Astrocyte (in vitro differentiated cells and primary cell): Measurements from ENCODE around the gene S100A11. TPM values are rescaled to one million over a fixed set of nuclear protein-coding genes. Genes with fewer than 3 reads are reported as not detected.

ENCODE experiments used
- DNase-seq: peaks from one replicate; pipeline ENCODE4 v3.0.0-alpha.2; 2010; ENCODE audit warnings: low read depth
- FAIRE-seq: peaks from 2 replicates; lab custom pipeline; 2011; peaks lifted over from hg19 to GRCh38; lab: Jason Lieb, UNC
- H2AFZ ChIP-seq: 2 replicates; pipeline ENCODE4 v1.6.0; 2012; ENCODE audit warnings: low read depth, low read length, inconsistent platforms
- H3K27ac ChIP-seq: 2 replicates; pipeline ENCODE4 v1.5.1; 2011; ENCODE audit warnings: low read depth, low read length, inconsistent platforms
- H3K27me3 ChIP-seq: 2 replicates; pipeline ENCODE4 v1.6.0; 2011; ENCODE audit warnings: low read length, inconsistent platforms; ENCODE audit not compliant: insufficient read depth
- H3K36me3 ChIP-seq: 2 replicates; pipeline ENCODE4 v1.5.1; 2011; ENCODE audit warnings: low read length, inconsistent platforms; ENCODE audit not compliant: insufficient read depth
- H3K4me1 ChIP-seq: 2 replicates; pipeline ENCODE4 v1.5.1; 2011; ENCODE audit warnings: low read length, inconsistent platforms; ENCODE audit not compliant: insufficient read depth
- H3K4me2 ChIP-seq: 2 replicates; pipeline ENCODE4 v1.6.0; 2012; ENCODE audit warnings: low read length, inconsistent platforms
- H3K4me3 ChIP-seq: 2 replicates; pipeline ENCODE4 v1.5.1; 2011; ENCODE audit warnings: low read depth, mild to moderate bottlenecking, low read length, inconsistent platforms; ENCODE audit not compliant: insufficient read depth
- H3K79me2 ChIP-seq: 2 replicates; pipeline ENCODE4 v1.6.0; 2012; ENCODE audit warnings: mild to moderate bottlenecking, low read length, inconsistent platforms; ENCODE audit not compliant: insufficient read depth
- H3K9ac ChIP-seq: 2 replicates; pipeline ENCODE4 v1.6.0; 2012; ENCODE audit warnings: mild to moderate bottlenecking, low read length, inconsistent platforms
- H3K9me3 ChIP-seq: 2 replicates; pipeline ENCODE4 v1.5.1; 2012; ENCODE audit warnings: low read depth, mild to moderate bottlenecking, low read length, inconsistent platforms; ENCODE audit not compliant: insufficient read depth
- H4K20me1 ChIP-seq: 2 replicates; pipeline ENCODE4 v1.6.0; 2012; ENCODE audit warnings: low read length, inconsistent platforms; ENCODE audit not compliant: insufficient read depth
- H3K27ac Mint-ChIP-seq: one replicate; pipeline ENCODE4 v1.8.0; 2021; ENCODE audit warnings: mild to moderate bottlenecking, mixed read lengths; ENCODE audit not compliant: unreplicated experiment
- H3K27me3 Mint-ChIP-seq: one replicate; pipeline ENCODE4 v1.8.0; 2021; ENCODE audit warnings: low read depth, mixed read lengths; ENCODE audit not compliant: unreplicated experiment
- H3K36me3 Mint-ChIP-seq: one replicate; pipeline ENCODE4 v1.8.0; 2021; ENCODE audit warnings: low read depth, mixed read lengths; ENCODE audit not compliant: unreplicated experiment
- H3K4me1 Mint-ChIP-seq: one replicate; pipeline ENCODE4 v1.8.0; 2021; ENCODE audit warnings: low read depth, mixed read lengths; ENCODE audit not compliant: unreplicated experiment
- H3K4me3 Mint-ChIP-seq: one replicate; pipeline ENCODE4 v1.8.0; 2021; ENCODE audit warnings: mild to moderate bottlenecking, moderate library complexity, mixed read lengths; ENCODE audit not compliant: unreplicated experiment
- H3K9me3 Mint-ChIP-seq: one replicate; pipeline ENCODE4 v1.8.0; 2021; ENCODE audit warnings: mild to moderate bottlenecking, mixed read lengths; ENCODE audit not compliant: unreplicated experiment
- EZH2 ChIP-seq: IDR thresholded peaks from 2 replicates; pipeline ENCODE4 v1.6.1; 2012; ENCODE audit warnings: mild to moderate bottlenecking, low read length, inconsistent platforms; ENCODE audit not compliant: insufficient read depth
- total RNA-seq: library from RNA; stranded (reverse); gene quantifications from 2 replicates; pipeline ENCODE4 v1.2.1, GENCODE V29; 2021
- TF ChIP-seq, protein P1 (sequence below): IDR thresholded peaks from 2 replicates; pipeline ENCODE4 v1.5.1; 2011; ENCODE audit warnings: low read depth, mild to moderate bottlenecking, inconsistent platforms, low read length, moderate library complexity; ENCODE audit not compliant: insufficient read depth

Gene S100A11
- total RNA-seq, 1 donor from 2014 or later = 1,482 TPM

DNA sequence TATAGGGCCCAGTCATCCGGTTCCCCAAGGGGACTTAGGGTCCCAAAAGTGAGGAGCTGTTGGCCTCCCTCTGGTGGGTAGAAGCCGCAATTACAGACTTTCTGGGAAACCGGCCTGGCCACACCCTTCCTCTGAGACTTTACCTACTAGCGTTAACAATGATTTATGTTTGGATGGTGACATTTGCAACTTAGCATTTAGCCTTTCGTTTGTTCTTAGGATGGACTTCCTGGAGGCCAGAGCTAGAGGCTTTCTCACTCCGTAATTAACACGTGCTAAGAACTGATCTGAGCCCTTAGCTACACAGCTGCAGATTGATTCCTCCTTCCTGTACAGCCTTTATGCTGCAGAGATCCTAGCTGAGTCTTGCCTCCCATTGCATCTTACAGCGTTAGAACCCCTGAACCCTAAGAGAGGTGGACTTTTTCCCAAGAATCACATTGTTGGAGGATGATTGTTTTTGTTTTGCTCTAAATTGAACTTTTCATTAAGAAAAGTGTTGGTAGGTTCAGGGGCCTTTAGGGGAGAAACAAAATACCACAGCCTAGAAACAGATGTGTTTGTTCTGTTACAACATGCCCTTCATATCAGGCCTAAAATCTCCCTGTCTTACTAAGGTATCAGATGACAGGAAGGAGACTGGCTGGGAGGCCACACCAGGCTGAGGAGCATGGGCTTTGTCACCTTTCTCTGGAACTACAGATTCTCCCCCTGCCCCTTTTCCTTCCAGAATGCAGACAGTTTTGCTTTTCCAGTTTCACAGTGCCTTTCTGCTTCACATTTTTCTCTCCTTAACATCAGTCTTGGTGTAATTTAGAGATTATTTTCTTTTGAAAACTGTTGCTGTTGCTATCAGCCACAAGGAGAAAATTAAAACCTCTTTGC, 1.9 kb downstream of the S100A11 start:
- FAIRE-seq = no peak
- peak overlapping the region; percentile 85 for H3K4me2 ChIP-seq
- peaks cover 26% of the 10 kb centered on the region for H3K36me3 ChIP-seq
- H3K4me3 ChIP-seq = peak overlapping the region; percentile 96
- Mint-ChIP-seq H3K9me3 (peaks cover 5% of the 10 kb centered on the region), H3K27ac (peak overlapping the region; percentile 100), H3K4me1 (peaks cover 27% of the 10 kb centered on the region), H3K27me3 (no peaks in the 10 kb centered on the region), H3K36me3 (peaks cover 30% of the 10 kb centered on the region), H3K4me3 (peak overlapping the region; percentile 100)
- H3K9me3 ChIP-seq = no peaks in the 10 kb centered on the region
- H4K20me1 ChIP-seq = peaks cover 45% of the 10 kb centered on the region
- H2AFZ ChIP-seq = no peak overlapping the region
- H3K27ac ChIP-seq = peak overlapping the region; percentile 94
- peaks cover 3% of the 10 kb centered on the region for H3K27me3 ChIP-seq
- DNase-seq = peak; percentile 50
- H3K9ac ChIP-seq = peak overlapping the region; percentile 99
- TF ChIP-seq EZH2 = no peak
- TF ChIP-seq, protein P1, sequence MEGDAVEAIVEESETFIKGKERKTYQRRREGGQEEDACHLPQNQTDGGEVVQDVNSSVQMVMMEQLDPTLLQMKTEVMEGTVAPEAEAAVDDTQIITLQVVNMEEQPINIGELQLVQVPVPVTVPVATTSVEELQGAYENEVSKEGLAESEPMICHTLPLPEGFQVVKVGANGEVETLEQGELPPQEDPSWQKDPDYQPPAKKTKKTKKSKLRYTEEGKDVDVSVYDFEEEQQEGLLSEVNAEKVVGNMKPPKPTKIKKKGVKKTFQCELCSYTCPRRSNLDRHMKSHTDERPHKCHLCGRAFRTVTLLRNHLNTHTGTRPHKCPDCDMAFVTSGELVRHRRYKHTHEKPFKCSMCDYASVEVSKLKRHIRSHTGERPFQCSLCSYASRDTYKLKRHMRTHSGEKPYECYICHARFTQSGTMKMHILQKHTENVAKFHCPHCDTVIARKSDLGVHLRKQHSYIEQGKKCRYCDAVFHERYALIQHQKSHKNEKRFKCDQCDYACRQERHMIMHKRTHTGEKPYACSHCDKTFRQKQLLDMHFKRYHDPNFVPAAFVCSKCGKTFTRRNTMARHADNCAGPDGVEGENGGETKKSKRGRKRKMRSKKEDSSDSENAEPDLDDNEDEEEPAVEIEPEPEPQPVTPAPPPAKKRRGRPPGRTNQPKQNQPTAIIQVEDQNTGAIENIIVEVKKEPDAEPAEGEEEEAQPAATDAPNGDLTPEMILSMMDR = peak; percentile 74
- H3K79me2 ChIP-seq = peaks cover 40% of the 10 kb centered on the region
- peaks cover 19% of the 10 kb centered on the region for H3K4me1 ChIP-seq

DNA sequence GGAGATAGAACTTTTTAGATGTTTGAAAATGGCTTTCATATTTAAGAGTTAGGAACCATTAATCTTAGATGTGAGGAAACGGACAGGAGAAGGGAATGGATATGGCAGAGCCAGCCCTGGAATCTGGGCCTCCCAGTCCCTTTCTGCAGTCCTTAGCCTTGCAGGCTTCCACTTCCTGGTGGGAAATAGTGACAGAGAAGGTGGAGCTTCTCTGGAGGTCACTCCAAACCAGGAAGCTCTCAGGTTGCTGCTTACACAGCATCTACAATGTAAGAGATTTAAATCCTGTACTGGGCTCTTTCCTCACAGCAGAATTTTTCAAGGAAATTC, 2.5 kb downstream of the S100A11 start:
- Histone ChIP-seq H3K27me3 (no peaks in the 10 kb centered on the region), H2AFZ (no peak overlapping the region), H3K36me3 (peaks cover 26% of the 10 kb centered on the region), H3K4me2 (peak overlapping the region; percentile 85), H3K4me1 (peaks cover 19% of the 10 kb centered on the region), H3K27ac (peak overlapping the region; percentile 94), H3K9me3 (no peaks in the 10 kb centered on the region), H3K4me3 (peak overlapping the region; percentile 96), H3K9ac (peak overlapping the region; percentile 99), H4K20me1 (peaks cover 46% of the 10 kb centered on the region), H3K79me2 (peaks cover 40% of the 10 kb centered on the region)
- H3K27ac Mint-ChIP-seq = peak overlapping the region; percentile 29
- no peaks in the 10 kb centered on the region for H3K27me3 Mint-ChIP-seq
- H3K9me3 Mint-ChIP-seq = peaks cover 5% of the 10 kb centered on the region
- peaks cover 34% of the 10 kb centered on the region for H3K36me3 Mint-ChIP-seq
- DNase-seq = no peak
- TF ChIP-seq, protein P1 = no peak
- TF ChIP-seq EZH2 = no peak
- H3K4me3 Mint-ChIP-seq = peak overlapping the region; percentile 100
- peaks cover 32% of the 10 kb centered on the region for H3K4me1 Mint-ChIP-seq
- no peak for FAIRE-seq

DNA sequence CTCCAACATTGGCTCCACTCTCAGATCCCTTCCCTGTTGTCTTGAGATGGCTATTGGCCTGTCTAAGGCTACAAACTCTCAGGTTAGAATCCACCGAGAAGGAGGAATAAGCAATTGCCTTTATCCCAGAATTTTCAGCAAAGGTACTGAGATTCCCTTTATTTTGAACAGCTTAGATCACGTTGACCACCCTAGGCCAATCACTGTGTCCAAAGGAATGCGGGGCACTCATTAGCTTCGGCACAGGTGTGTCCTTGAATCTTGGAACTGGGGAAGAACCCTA, 6.9 kb downstream of the S100A11 start:
- peaks cover 33% of the 10 kb centered on the region for H4K20me1 ChIP-seq
- no peak for FAIRE-seq
- no peak overlapping the region for H3K4me3 Mint-ChIP-seq

More for the DNA sequence above, 6.9 kb downstream of the S100A11 start:
- H3K4me3 ChIP-seq = no peak overlapping the region
- no peak overlapping the region for H3K27ac ChIP-seq
- H3K4me1 ChIP-seq = peaks cover 17% of the 10 kb centered on the region
- peaks cover 27% of the 10 kb centered on the region for H3K36me3 Mint-ChIP-seq
- H3K36me3 ChIP-seq = peaks cover 26% of the 10 kb centered on the region
- no peak for DNase-seq
- H3K4me2 ChIP-seq = no peak overlapping the region
- no peaks in the 10 kb centered on the region for H3K27me3 Mint-ChIP-seq
- peak overlapping the region; percentile 96 for H3K27ac Mint-ChIP-seq
- TF ChIP-seq EZH2 = no peak
- TF ChIP-seq, protein P1 = no peak
- H3K9me3 Mint-ChIP-seq = peaks cover 3% of the 10 kb centered on the region
- H3K27me3 ChIP-seq = no peaks in the 10 kb centered on the region
- peaks cover 34% of the 10 kb centered on the region for H3K4me1 Mint-ChIP-seq
- no peak overlapping the region for H2AFZ ChIP-seq
- peaks cover 20% of the 10 kb centered on the region for H3K79me2 ChIP-seq
- no peaks in the 10 kb centered on the region for H3K9me3 ChIP-seq
- no peak overlapping the region for H3K9ac ChIP-seq
